HG03460 (cell line): ENCODE data around the gene PSMB4.
"Not testable (repeated sequence)": the region's sequence is repeated elsewhere in the genome, so short reads cannot be mapped to it uniquely, and the experiment has no call there.

Experiments
- ATAC-seq: cut with Tn5 transposase; IDR thresholded peaks from one replicate; pipeline ENCODE4 v1.9.1; 2021; ENCODE audit not compliant: unreplicated experiment

Gene PSMB4

GRCh38 chr1:151386002-151386401 lies 13.4 kb upstream of the PSMB4 start:
- no peak for ATAC-seq

- ATAC-seq: not testable (repeated sequence)
Measured at GRCh38 chr1:151390221-151391078, 8.9 kb upstream of the PSMB4 start.

GRCh38 chr1:151391079-151391563 lies 8.3 kb upstream of the PSMB4 start:
- ATAC-seq: no peak

GRCh38 chr1:151393583-151393982 lies 5.8 kb upstream of the PSMB4 start:
- no peak for ATAC-seq

- ATAC-seq: not testable (repeated sequence)
Measured at GRCh38 chr1:151396265-151396664, 3.1 kb upstream of the PSMB4 start.

GRCh38 chr1:151401125-151401788 lies 1.9 kb downstream of the PSMB4 start:
- no peak for ATAC-seq

- ATAC-seq: no peak
Measured at GRCh38 chr1:151401860-151402259, 2.5 kb downstream of the PSMB4 start.

GRCh38 chr1:151402764-151403163 lies 3.4 kb downstream of the PSMB4 start:
- no peak for ATAC-seq

GRCh38 chr1:151403612-151404011 lies 4.2 kb downstream of the PSMB4 start:
- no peak for ATAC-seq

- no peak for ATAC-seq
Measured at GRCh38 chr1:151405187-151405951, 6.0 kb downstream of the PSMB4 start.

GRCh38 chr1:151406176-151406575 lies 6.8 kb downstream of the PSMB4 start:
- no peak for ATAC-seq

GRCh38 chr1:151407304-151407703 lies 7.9 kb downstream of the PSMB4 start:
- no peak for ATAC-seq

- no peak for ATAC-seq
Measured at GRCh38 chr1:151408891-151409290, 9.5 kb downstream of the PSMB4 start.

- no peak for ATAC-seq
Measured at GRCh38 chr1:151411884-151412283, 12.5 kb downstream of the PSMB4 start.

- ATAC-seq: no peak
Measured at GRCh38 chr1:151416231-151416630, 16.9 kb downstream of the PSMB4 start.

- ATAC-seq: no peak
Measured at GRCh38 chr1:151418081-151418480, 18.7 kb downstream of the PSMB4 start.

GRCh38 chr1:151419819-151420218 lies 20.4 kb downstream of the PSMB4 start:
- ATAC-seq: no peak

- no peak for ATAC-seq
Measured at GRCh38 chr1:151425103-151425502, 25.7 kb downstream of the PSMB4 start.

- no peak for ATAC-seq
Measured at GRCh38 chr1:151428068-151428467, 28.7 kb downstream of the PSMB4 start.

- ATAC-seq: not testable (repeated sequence)
Measured at GRCh38 chr1:151433827-151434226, 34.5 kb downstream of the PSMB4 start.

GRCh38 chr1:151435174-151435573 lies 35.8 kb downstream of the PSMB4 start:
- no peak for ATAC-seq
